ENCODE measurements around the gene ARHGEF1. TPM values are rescaled to one million over a fixed set of nuclear protein-coding genes. Genes with fewer than 3 reads are reported as not detected.

ARHGEF1 gene
- total RNA-seq, 3 donors from 2014 or later (not counting 1 experiment from before 2014, with no cell fraction given), result 1,177 to 1,409 (median 1,354) TPM

- H3K36me3 Mint-ChIP-seq, result no peaks in the 10 kb centered on the region
Observed at GRCh38 chr19:41883821-41884733, 1.1 kb downstream of the ARHGEF1 start.

GRCh38 chr19:41886761-41887710 is 4.1 kb downstream of the ARHGEF1 start:
- ATAC-seq (peak; percentile 41 to 61 (median 54)), DNase-seq (peak; percentile 72 to 88)
- Mint-ChIP-seq H3K4me3 (peak overlapping the region; percentile 84), H3K9me3 (no peaks in the 10 kb centered on the region), H3K27ac (peak overlapping the region; percentile 84 to 89), H3K36me3 (peaks cover 8% of the 10 kb centered on the region), H3K27me3 (ENCODE audit: low read depth in 2 of 2) (no peaks in the 10 kb centered on the region), H3K4me1 (peaks cover 65 to 82% of the 10 kb centered on the region in 2 donors)
- H3K27me3 ChIP-seq (ENCODE audit: control insufficient read depth, insufficient read depth, low read length), result no peaks in the 10 kb centered on the region
- under 1% methylated on average over 10 of the region's 13 CpGs for WGBS (ENCODE audit: insufficient coverage)
- peak overlapping the region; percentile 56 for H3K4me3 ChIP-seq (ENCODE audit: low read length)
- no peaks in the 10 kb centered on the region for H3K9me3 ChIP-seq (ENCODE audit: control insufficient read depth, insufficient read depth, low read length)
- peaks cover 31% of the 10 kb centered on the region for H3K36me3 ChIP-seq (ENCODE audit: control insufficient read depth, insufficient read depth, low read length)
- H3K4me1 ChIP-seq (ENCODE audit: control insufficient read depth, insufficient read depth, low read length), result peaks cover 84% of the 10 kb centered on the region
- TF ChIP-seq CTCF (IDR thresholded peaks at IDR 0.05), result no peak
- peak overlapping the region; percentile 92 for H3K27ac ChIP-seq (ENCODE audit: low read length)
- intact Hi-C loops (cut with micrococcal nuclease), result loop anchor here (1.0 kb wide), 3 partner anchors 14 to 58 kb away; no protein-coding TSS in a partner anchor

More at GRCh38 chr19:41883821-41884733, 1.1 kb downstream of the ARHGEF1 start:
- H3K9me3 Mint-ChIP-seq, result no peaks in the 10 kb centered on the region
- no peaks in the 10 kb centered on the region for H3K27me3 Mint-ChIP-seq (ENCODE audit: low read depth in 2 of 2)
- Histone ChIP-seq H3K4me1 (ENCODE audit: control insufficient read depth, insufficient read depth, low read length) (peaks cover 79% of the 10 kb centered on the region), H3K9me3 (ENCODE audit: control insufficient read depth, insufficient read depth, low read length) (no peaks in the 10 kb centered on the region), H3K27me3 (ENCODE audit: control insufficient read depth, insufficient read depth, low read length) (no peaks in the 10 kb centered on the region), H3K27ac (ENCODE audit: low read length) (peak overlapping the region; percentile 86), H3K36me3 (ENCODE audit: control insufficient read depth, insufficient read depth, low read length) (peaks cover 11% of the 10 kb centered on the region), H3K4me3 (ENCODE audit: low read length) (peak overlapping the region; percentile 93)
- H3K4me3 Mint-ChIP-seq, result peak overlapping the region; percentile 84
- intact Hi-C loops (cut with micrococcal nuclease), result no loop called here
- H3K27ac Mint-ChIP-seq, result peak overlapping the region; percentile 84 to 89
- WGBS (ENCODE audit: insufficient coverage), result under 1% methylated on average over 66 of the region's 66 CpGs
- peaks cover 52 to 86% of the 10 kb centered on the region in 2 donors for H3K4me1 Mint-ChIP-seq
- ATAC-seq (peak; percentile 62 to 90 (median 75)), DNase-seq (peak; percentile 80 to 90)
- TF ChIP-seq CTCF (IDR thresholded peaks at IDR 0.05), result no peak

- Histone ChIP-seq H3K27me3 (ENCODE audit: control insufficient read depth, insufficient read depth, low read length) (no peaks in the 10 kb centered on the region), H3K4me3 (ENCODE audit: low read length) (peak overlapping the region; percentile 56)
- 8% methylated on average over 11 of the region's 17 CpGs for WGBS (ENCODE audit: insufficient coverage)
Observed at GRCh38 chr19:41887711-41888382, 4.9 kb downstream of the ARHGEF1 start.

More at GRCh38 chr19:41887711-41888382, 4.9 kb downstream of the ARHGEF1 start:
- peaks cover 39% of the 10 kb centered on the region for H3K36me3 ChIP-seq (ENCODE audit: control insufficient read depth, insufficient read depth, low read length)
- Mint-ChIP-seq H3K9me3 (no peaks in the 10 kb centered on the region), H3K27ac (peak overlapping the region; percentile 84 to 89), H3K27me3 (ENCODE audit: low read depth in 2 of 2) (no peaks in the 10 kb centered on the region), H3K4me1 (peaks cover 61 to 83% of the 10 kb centered on the region in 2 donors), H3K36me3 (peaks cover 8% of the 10 kb centered on the region), H3K4me3 (peak overlapping the region; percentile 84)
- no peaks in the 10 kb centered on the region for H3K9me3 ChIP-seq (ENCODE audit: control insufficient read depth, insufficient read depth, low read length)
- peaks cover 85% of the 10 kb centered on the region for H3K4me1 ChIP-seq (ENCODE audit: control insufficient read depth, insufficient read depth, low read length)
- no peak for TF ChIP-seq CTCF (IDR thresholded peaks at IDR 0.05)
- peak; percentile 75 to 90 for DNase-seq
- ATAC-seq, result peak; percentile 25 to 34 (median 27)
- intact Hi-C loops (cut with micrococcal nuclease), result loop anchor here (1.0 kb wide), 3 partner anchors 15 to 57 kb away; no protein-coding TSS in a partner anchor
- H3K27ac ChIP-seq (ENCODE audit: low read length), result peak overlapping the region; percentile 92

All from natural killer cell (primary cell).